Measurements from ENCODE around the gene RNF113B.

Gene RNF113B

DNA sequence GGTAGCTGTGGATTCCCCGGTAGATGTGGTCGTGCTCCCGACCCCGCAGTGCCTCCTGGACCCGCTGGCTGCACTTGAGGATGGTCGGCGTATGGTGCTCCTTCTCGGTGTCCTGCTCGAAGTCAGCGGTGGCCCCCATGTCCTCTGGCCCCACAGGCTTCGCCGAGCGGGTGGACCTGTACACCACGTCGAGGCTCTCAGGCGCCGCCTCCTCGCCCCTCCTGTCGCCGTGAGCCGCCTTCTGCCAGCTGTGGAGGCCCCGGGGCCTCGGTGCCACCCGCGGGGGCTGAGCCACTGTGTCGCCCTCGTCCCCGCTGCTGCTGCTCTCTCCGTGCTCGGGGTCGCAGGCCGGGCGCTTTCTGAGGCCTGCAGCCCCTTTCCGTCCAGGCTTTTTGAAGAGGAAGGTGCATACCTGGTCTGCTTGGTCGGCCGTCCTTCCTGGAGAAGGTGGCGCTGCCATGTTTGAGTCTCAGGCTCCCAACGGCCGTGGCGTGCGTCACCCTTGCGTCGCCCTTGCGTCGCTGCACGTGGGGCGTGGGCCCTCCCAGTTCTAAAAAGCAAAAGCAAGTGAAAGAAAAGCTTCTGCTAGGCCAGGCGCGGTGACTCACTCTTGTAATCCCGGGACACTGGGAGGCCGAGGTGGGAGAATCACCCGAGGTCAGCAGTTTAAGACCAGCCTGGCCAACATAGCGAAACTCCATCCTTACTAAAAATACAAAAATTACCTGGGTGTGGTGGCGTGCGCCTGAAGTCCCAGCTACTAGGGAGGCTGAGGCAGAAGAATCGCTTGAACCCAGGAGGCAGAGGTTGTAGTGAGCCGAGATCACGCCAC lies at the start of gene RNF113B:
RNF113B (minus strand) TSS at position 493 of the 832 bp plus-strand sequence; CDS start at position 460, 33 bp downstream.
- no peak for DNase-seq

GRCh38 chr13:98226496-98226895 lies 49.4 kb upstream of the RNF113B start:
- DNase-seq = no peak

GRCh38 chr13:98225036-98225940 lies 48.2 kb upstream of the RNF113B start:
- no peak for DNase-seq

DNA sequence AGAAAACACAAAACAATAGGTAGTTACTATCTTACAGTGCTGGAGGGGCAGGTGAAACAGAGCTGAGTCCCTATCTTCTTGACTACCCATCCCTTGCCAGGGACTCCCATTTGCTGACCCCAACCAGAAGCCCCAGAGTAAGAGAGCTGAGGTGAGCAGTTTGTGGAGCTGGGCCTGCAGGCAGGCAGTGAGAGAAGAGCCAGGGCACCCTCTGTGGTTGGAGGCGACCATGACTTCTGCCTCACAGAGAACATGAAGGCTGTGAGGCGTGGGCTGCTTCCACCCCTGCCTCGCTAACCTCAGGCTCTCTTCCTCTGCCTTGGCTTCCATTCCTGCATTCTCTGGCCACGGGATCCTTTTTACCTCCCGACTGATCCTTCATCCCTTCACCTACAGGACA lies 47.5 kb upstream of the RNF113B start:
- DNase-seq = no peak

- no peak for DNase-seq
Measured at GRCh38 chr13:98223741-98224140, 46.7 kb upstream of the RNF113B start.

GRCh38 chr13:98222816-98223215 lies 45.7 kb upstream of the RNF113B start:
- DNase-seq = no peak

- DNase-seq = no peak
Measured at GRCh38 chr13:98222081-98222554, 45.0 kb upstream of the RNF113B start.

DNA sequence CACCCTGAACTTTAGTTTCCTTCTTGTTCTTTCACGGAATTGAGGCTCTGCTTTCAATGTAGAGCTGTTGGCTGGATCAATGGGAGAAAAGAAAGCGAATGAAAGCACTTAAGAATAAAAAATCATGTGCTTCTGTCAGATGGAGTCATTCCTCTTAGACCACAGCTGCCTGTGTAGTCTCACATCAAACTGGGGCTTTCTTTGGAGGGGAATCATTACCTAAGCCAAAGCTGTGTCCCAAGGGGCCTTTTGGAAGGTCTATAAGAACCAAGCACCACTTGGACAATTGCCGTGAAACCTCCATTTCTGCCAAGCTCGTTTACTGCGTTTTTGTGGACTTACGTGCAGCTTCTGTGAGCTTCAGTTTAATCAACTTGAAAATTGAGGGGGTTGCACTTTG lies 44.2 kb upstream of the RNF113B start:
- no peak for DNase-seq

- DNase-seq = no peak
Measured at GRCh38 chr13:98220271-98220791, 43.3 kb upstream of the RNF113B start.

DNA sequence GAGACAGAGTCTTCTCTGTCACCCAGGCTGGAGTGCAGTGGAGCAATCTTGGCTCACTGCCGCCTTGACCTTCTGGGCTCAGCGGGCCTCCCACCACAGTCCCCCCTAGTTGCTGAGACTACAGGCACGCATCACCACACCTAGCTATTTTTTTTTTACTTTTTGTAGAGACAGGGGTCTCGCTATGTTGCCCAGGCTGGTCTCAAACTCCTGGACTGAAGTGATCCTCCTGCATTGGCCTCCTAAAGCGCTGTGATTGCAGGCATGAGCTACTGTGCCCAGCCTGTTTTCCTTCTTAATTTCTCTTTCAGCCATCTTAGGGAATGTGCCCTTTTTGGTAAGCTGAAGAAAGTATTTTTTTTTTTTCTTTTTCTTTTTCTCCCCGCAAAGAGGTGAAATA lies 42.6 kb upstream of the RNF113B start:
- DNase-seq = no peak

DNA sequence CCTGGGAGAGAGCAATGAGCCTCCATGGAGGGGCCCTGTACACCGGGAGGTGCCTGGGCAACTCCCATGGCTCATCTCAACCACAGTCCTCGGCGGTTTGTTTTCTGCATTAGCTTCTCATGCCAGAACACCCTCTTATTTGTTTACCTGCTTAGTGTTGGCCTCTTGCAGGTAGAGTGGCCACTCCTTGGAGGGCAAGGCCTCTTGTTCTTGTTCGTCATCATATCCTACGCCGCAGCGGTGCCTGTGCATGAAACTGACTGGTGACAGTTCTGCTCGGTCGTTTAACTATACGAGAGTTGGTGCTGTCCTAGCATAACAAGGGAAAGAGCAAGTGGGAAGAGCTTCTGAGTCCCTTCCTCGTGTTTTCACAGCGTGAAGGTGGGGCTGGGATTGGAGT lies 40.5 kb upstream of the RNF113B start:
- DNase-seq = no peak

GRCh38 chr13:98216711-98217285 lies 39.7 kb upstream of the RNF113B start:
- DNase-seq = no peak

GRCh38 chr13:98216135-98216565 lies 39.1 kb upstream of the RNF113B start:
- no peak for DNase-seq

DNA sequence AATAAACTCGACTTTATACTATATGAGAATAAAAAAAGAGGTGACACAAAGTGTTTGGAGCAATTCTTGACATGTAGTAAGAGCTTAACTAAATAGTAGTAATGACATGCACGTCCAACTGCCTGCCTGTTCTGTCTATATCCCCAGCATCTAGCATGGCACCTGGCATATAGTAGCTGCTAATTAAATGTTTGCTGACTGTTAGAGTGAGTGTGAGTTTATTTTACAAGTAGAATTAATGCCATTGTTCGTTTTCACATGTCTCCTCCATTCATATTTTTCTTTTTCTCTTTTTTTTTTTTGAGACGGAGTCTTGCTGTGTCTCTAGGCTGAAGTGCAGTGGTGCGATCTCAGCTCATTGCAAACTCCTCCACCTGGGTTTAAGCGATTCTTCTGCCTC lies 38.4 kb upstream of the RNF113B start:
- no peak for DNase-seq

DNA sequence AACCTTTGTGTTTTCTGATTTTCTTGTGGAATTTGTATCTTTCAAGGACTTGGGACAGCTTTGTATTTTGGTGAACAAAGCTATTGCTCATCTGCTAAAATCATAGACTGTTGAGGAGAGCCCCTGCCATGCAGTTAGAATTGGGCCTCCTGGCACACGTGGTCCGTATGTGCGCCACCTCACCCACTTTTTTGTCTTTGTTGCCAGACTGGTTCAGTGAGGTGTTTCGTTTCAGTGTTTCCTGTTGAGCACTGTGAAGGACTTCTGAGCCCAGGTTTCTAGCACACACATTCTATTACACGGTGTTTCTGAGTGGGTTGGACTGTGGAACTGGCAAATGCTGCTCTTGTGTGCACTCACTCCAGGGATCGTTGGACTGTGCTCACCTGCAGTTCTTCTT lies 37.6 kb upstream of the RNF113B start:
- DNase-seq = no peak

- no peak for DNase-seq
Measured at GRCh38 chr13:98214008-98214643, 37.1 kb upstream of the RNF113B start.

DNA sequence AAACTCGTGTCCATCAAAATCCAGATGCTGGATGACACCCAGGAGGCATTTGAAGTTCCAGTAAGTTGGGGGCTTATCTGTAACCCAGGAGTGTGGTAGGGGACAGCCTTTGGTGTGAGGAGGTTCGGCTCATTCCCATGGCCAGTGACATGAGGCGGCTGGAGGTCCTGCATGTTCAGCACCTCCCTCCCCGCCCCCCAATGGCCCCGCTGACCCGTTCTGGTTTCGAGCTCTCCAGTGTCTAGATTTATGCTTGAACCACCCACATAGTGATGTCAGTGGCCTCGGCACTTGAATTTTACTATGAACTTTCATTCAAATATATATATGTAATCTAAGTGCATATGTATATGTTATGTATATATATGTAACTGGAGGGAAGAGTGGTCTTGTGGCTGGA lies 36.3 kb upstream of the RNF113B start:
- DNase-seq = no peak

GRCh38 chr13:98212763-98213162 lies 35.7 kb upstream of the RNF113B start:
- no peak for DNase-seq

GRCh38 chr13:98208606-98209005 lies 31.5 kb upstream of the RNF113B start:
- no peak for DNase-seq

- DNase-seq = no peak
Measured at GRCh38 chr13:98207416-98207815, 30.3 kb upstream of the RNF113B start.

DNA sequence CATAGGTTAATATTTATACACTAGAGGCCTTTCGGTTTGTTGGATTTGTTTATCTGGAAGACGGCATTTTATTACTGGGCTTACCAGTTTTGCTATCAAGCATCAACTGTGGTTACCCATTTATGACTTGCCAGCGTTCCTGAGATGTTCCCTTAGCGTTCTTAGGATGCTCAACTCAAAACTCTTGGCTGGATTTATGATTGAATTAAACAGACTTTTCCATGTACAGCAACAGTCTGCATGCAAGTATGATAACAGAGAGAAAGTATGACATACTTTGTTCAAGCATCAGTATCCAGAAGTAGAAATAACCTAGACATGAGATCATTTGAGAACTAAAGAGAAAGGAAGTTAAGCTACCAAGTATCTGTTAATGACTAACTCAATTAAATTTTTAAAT lies 29.9 kb upstream of the RNF113B start:
- no peak for DNase-seq

DNA sequence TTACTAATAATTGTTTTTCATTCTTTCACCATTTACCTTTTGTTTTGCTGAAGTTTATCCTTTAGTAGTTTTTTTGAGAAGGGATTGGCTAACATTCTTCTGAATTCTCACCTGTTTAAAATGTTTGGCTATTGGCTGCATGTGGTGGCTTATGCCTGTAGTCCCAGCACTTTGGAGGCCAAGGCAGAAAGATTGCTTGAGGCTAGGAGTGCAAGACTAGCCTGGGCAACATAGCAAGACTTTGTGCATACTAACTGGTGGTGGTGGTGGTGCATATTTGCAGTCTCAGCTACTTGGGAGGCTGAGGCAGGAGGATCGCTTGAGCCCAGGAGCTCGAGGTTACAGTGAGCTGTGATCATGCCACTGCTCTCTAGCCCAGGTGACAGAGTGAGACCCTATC lies 27.5 kb upstream of the RNF113B start:
- no peak for DNase-seq

Measured in CD4-positive, alpha-beta T cell treated with Interleukin-6 for 4 hours (primary cell).